GM21576 (cell line): Measurements from ENCODE around the gene SDHAF4.
"Not testable (repeated sequence)": the region's sequence is repeated elsewhere in the genome, so short reads cannot be mapped to it uniquely, and the experiment has no call there.

Experiments
- ATAC-seq: cut with Tn5 transposase; IDR thresholded peaks from one replicate; pipeline ENCODE4 v1.9.1; 2021; ENCODE audit warnings: mild to moderate bottlenecking, moderate library complexity; ENCODE audit not compliant: unreplicated experiment

Gene SDHAF4

GRCh38 chr6:70592391-70593117, 25.8 kb downstream of the SDHAF4 start:
- no peak for ATAC-seq

GRCh38 chr6:70593118-70593486, 26.4 kb downstream of the SDHAF4 start:
- ATAC-seq, result no peak

DNA sequence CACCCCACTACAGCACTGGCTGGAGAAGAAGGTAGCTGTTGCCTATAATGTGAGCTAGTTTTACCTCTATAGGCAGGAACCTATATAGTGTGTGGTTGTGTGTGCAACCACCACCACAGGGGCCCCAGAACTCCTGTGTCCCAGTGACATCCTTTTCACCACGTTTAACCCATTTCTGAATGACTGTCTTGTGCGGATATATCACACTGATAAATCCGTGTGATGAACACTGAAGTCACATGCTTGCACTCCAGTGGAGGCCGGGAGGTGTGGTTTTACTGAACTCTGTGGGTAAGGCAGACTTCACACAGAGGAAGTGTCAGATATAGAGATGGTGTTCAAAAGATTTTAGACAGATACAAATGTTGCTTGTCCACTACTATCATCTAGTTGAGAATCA, 32.5 kb downstream of the SDHAF4 start:
- no peak for ATAC-seq

DNA sequence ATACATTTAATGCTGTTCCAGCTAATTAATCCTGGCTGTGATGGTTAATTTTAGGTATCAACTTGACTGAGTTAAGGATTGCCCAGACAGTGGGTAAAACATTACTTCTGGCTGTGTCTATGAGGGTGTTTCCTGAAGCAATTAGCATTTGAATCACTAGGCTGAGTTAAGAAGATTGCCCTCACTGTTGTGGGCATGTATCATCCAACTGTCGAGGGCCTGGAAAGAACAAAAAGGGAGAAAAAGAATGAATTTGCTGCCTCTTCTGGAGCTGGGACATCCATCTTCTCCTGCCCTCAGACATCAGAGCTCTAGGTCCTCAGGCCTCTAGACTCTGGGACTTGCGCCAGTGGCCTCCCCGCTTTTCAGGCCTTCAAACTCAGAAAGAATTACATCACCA, 34.3 kb downstream of the SDHAF4 start:
- no peak for ATAC-seq

GRCh38 chr6:70604254-70604653, 37.5 kb downstream of the SDHAF4 start:
- no peak for ATAC-seq

DNA sequence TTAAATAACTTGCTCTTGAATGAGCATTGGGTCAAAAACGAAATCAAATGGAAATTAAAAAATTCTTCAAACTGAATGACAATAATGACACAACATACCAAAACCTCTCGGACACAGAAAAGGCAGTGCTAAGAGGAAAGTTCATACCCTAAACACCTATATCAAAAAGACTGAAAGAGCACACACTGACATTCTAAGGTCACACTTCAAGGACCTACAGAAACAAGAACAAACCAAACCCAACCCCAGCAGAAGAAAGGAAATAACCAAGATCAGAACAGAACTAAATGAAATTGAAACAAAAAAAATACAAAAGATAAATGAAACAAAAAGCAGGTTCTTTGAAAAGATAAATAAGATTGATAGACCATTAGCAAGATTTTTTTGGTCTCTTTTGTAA, 40.6 kb downstream of the SDHAF4 start:
- not testable (repeated sequence) for ATAC-seq

DNA sequence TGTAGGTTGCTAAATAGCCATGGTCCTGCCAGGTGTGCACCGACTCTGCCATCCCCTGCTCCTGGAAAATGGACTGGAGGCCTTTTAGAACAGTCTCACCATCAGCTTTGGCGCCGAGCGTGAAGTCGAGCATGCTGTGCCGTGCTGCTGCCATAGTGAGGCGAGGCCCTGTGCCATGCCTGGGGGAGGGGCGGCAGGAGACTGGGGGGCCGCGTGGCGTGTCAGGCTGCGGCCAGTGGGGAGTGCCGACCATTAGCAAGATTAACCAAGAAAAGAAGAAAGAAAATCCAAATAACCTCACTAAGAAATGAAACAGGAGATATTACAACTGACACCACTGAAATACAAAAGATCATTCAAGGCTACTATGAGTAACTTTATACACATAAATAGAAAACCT, 42.5 kb downstream of the SDHAF4 start:
- ATAC-seq, result not testable (repeated sequence)

- ATAC-seq, result no peak
Measured at GRCh38 chr6:70616728-70617260, 50.1 kb downstream of the SDHAF4 start.

DNA sequence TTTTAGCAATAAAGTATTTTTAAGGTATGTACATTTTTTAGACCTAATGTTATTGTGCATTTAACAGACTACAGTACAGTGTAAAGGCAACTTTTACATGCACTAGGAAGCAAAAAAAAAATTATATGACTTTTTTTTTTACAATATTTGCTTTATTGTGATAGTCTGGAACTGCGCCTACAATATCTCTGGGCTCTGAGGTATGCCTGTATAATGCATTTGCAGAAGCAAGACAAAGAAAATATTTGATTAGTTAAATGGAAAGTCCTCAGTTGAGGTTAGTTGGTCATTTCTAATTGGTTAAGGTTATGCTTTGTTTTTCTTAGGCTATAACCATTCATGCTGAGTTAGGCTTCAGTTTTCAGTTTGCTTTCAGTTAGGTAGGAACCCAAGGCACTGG, 54.0 kb downstream of the SDHAF4 start:
- no peak for ATAC-seq

GRCh38 chr6:70622461-70622860, 55.7 kb downstream of the SDHAF4 start:
- no peak for ATAC-seq

DNA sequence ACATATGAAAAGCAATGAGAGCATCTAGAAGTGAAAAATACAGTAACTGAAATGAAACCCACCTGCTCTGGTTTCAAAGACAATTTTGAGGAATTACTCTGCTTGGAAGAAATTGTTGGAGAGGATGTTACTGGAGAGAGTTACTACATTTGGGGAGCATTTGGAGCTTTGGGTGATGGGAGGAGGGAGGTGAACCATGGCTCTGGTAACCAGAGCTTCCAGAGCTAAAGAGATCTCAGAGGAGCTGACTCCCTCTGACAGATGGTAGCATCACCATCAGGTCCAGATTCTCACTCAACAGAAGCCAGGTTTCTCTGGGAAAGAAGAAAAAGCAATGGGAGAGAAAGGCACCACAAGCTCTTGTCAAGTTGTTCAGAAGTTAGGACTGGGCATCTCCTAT, 58.7 kb downstream of the SDHAF4 start:
- ATAC-seq, result no peak

DNA sequence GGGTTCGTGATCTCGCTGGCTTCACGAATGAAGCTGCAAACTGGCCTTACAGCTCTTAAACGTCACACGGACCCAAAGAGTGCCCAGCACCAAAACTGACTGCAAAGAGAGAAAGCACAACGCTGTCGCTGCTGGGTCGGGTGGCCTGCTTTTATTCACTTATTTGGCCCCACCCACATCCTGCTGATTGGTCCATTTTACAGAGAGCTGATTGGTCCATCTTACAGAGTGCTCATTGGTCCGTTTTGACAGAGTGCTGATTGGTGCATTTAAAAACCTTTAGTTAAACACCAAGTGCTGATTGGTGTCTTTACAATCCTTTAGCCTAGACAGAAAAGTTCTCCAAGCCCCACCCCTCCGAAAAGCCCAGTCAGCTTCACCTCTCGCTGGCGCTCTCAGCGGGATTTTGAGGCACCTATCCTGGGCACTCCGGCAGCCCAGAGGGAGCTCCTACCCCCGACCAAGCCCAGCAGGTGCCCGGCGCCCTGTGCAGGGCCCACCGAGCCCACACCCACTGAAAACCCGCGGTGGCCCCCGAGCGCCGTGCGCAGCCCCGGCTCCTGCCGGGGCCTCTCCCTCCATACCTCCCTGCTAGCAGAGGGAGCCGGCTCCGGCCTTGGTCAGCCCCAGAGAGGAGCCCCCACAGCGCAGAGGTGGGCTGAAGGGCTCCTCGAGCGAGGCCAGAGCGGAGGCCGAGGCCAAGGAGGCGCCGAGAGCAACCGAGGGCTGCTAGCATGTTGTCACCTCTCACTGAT, 60.9 kb downstream of the SDHAF4 start:
- no peak for ATAC-seq

- ATAC-seq, result no peak
Measured at GRCh38 chr6:70629929-70630328, 63.2 kb downstream of the SDHAF4 start.

GRCh38 chr6:70633870-70634269, 67.1 kb downstream of the SDHAF4 start:
- no peak for ATAC-seq

- ATAC-seq, result no peak
Measured at GRCh38 chr6:70636596-70636995, 69.9 kb downstream of the SDHAF4 start.

- no peak for ATAC-seq
Measured at GRCh38 chr6:70638468-70638867, 71.7 kb downstream of the SDHAF4 start.
